Gastrocnemius medialis (tissue), 4 donors: ENCODE results near the gene FLNC. TPM values are rescaled to one million over a fixed set of nuclear protein-coding genes. Genes with fewer than 3 reads are reported as not detected.

Experiments used
- ATAC-seq, 2 donors: fragments of 150-250 bp; one replicate each; pipeline ENCODE4 v1.9.1; 2016
- DNase-seq, 2 donors: peaks; one replicate each; pipeline ENCODE4 v3.0.0-alpha.2; 2019
- H3K27ac ChIP-seq, 4 donors: fragments of 200-600 bp; sonication (generic); 1 replicate in 1 of 4; 2 replicates in 3 of 4; pipeline ENCODE4 v1.5.1; 2016 to 2018; ENCODE audit warnings: mild to moderate bottlenecking in 2 of 4, moderate library complexity in 1 of 4
- H3K27me3 ChIP-seq, 3 donors: fragments of 200-600 bp; sonication (generic) in 2 of 3; 1 replicate in 1 of 3; 2 replicates in 2 of 3; pipeline versions ENCODE4 v1.5.1 to v1.6.0; 2016 to 2019; ENCODE audit warnings: mild to moderate bottlenecking in 1 of 3, moderate library complexity in 1 of 3
- H3K36me3 ChIP-seq, 2 donors: fragments of 200-600 bp; sonication (generic) in 1 of 2; one replicate each; pipeline ENCODE4 v1.5.1; 2017 to 2018
- H3K4me1 ChIP-seq, 2 donors: fragments of 200-600 bp; sonication (generic) in 1 of 2; one replicate each; pipeline ENCODE4 v1.5.1; 2016 to 2017; ENCODE audit warnings: mild to moderate bottlenecking in 2 of 2
- H3K4me3 ChIP-seq, 4 donors: fragments of 200-600 bp; sonication (generic) in 3 of 4; 1 replicate in 1 of 4; 2 replicates in 3 of 4; pipeline ENCODE4 v1.5.1; 2016 to 2019; ENCODE audit warnings: mild to moderate bottlenecking in 2 of 4
- H3K9me3 ChIP-seq, 3 donors: fragments of 200-600 bp; sonication (generic) in 2 of 3; 1 replicate in 1 of 3; 2 replicates in 2 of 3; pipeline ENCODE4 v1.5.1; 2016 to 2019
- POLR2A ChIP-seq, 2 donors: fragments of 450-650 bp; IDR thresholded peaks; one replicate each; pipeline ENCODE4 v1.6.1; 2017; ENCODE audit warnings: antibody characterized with exemption in 2 of 2, mild to moderate bottlenecking in 2 of 2, moderate library complexity in 2 of 2
- in situ Hi-C, 4 donors: fragments of 200-750 bp; cut with MboI; loops; one replicate each; pipeline versions ENCODE4 v1.15.0 to v1.8.0; 2017; ENCODE audit warnings: low sequenced_read_pairs in 4 of 4
- intact Hi-C: fragments of 100-400 bp; cut with DNase I; formaldehyde crosslinking; loops from one replicate; pipeline ENCODE4 v1.15.1; 2023; ENCODE audit warnings: low total_unique reads
- total RNA-seq, 4 donors: library from RNA; depleted of rRNA; stranded (reverse); fragments of >200 nt; gene quantifications; one replicate each; pipeline versions ENCODE4 v1.1.0 to v1.2.3, GENCODE V29; 2016
- TF ChIP-seq, protein P1 (sequence below), 5 experiments: fragments of 450-650 bp in 3 of 5; fragments of 200-600 bp in 2 of 5; sonication (generic) in 2 of 5; IDR thresholded peaks in 4 of 5; conservative IDR thresholded peaks in 1 of 5; 1 replicate in 4 of 5; 2 replicates in 1 of 5; pipeline ENCODE4 v1.5.1; 2016 to 2019; ENCODE audit warnings: antibody characterized with exemption in 5 of 5, mild to moderate bottlenecking in 3 of 5, moderate library complexity in 3 of 5

FLNC gene
- total RNA-seq, 4 donors from 2014 or later: 1,071 to 4,398 (median 2,381) TPM

DNA sequence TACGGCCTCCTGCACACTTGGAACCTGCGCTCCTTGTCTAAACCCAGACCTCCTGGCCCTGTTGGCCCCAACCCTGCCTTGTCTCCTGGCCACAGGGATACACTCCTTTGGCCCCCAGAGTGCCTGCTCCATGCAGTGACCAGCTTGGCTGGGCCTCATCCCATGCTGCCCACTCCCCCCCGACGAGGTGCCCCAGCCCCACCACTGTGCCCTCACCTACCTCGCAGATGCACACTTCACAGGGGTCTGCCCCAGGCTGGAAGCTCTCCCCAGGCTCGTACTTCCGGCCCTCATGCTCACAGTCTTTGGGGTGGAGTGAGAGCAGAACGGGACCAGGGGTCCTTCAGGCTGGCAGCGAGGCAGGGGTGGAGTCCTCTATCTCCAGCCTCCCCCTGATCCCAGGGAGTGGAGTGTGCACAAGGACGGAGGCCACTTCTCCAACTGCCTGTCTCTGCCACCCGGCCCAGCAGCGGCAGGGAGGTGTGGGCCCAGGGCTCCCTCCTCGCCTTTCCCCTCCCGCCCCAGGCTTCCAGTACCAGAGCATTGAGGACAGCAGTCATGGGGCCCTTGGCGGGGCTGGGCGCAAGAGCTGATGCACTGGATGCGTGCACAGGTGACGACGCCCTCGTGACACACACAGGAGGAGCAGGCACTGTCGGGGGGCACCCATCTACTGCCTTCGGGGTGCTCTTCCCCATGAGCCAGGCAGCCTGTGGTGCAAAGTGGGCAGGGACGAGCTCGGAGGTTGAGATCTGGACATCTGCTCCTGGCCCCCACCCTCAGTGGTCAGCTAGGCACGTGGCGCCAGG is 54.6 kb downstream of the FLNC start:
- intact Hi-C loops (loop anchor here (5.0 to 10.0 kb wide), 3 partner anchors 147 to 360 kb away; partner anchors contain the start of gene CALU), in situ Hi-C loops (loop anchor here (10.0 to 25.0 kb wide), 5 partner anchors 90 to 422 kb away; partner anchors contain the start of genes CCDC136 (in 2 of the 4), HILPDA (in 2 of the 4) and OPN1SW (in 1 of the 4))
- Histone ChIP-seq H3K27ac (no peak overlapping the region), H3K4me3 (no peak overlapping the region), H3K27me3 (no peaks in the 10 kb centered on the region), H3K4me1 (peaks cover 0 to 5% of the 10 kb centered on the region in 2 donors), H3K9me3 (no peaks in the 10 kb centered on the region), H3K36me3 (no peaks in the 10 kb centered on the region)
- TF ChIP-seq POLR2A (IDR thresholded peaks at IDR 0.05): no peak
- TF ChIP-seq, protein P1, sequence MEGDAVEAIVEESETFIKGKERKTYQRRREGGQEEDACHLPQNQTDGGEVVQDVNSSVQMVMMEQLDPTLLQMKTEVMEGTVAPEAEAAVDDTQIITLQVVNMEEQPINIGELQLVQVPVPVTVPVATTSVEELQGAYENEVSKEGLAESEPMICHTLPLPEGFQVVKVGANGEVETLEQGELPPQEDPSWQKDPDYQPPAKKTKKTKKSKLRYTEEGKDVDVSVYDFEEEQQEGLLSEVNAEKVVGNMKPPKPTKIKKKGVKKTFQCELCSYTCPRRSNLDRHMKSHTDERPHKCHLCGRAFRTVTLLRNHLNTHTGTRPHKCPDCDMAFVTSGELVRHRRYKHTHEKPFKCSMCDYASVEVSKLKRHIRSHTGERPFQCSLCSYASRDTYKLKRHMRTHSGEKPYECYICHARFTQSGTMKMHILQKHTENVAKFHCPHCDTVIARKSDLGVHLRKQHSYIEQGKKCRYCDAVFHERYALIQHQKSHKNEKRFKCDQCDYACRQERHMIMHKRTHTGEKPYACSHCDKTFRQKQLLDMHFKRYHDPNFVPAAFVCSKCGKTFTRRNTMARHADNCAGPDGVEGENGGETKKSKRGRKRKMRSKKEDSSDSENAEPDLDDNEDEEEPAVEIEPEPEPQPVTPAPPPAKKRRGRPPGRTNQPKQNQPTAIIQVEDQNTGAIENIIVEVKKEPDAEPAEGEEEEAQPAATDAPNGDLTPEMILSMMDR (IDR thresholded peaks at IDR 0.05 in 4 of 5, conservative IDR thresholded peaks at IDR 0.05 in 1 of 5): no peak
- no peak for DNase-seq
- no peak for ATAC-seq

DNA sequence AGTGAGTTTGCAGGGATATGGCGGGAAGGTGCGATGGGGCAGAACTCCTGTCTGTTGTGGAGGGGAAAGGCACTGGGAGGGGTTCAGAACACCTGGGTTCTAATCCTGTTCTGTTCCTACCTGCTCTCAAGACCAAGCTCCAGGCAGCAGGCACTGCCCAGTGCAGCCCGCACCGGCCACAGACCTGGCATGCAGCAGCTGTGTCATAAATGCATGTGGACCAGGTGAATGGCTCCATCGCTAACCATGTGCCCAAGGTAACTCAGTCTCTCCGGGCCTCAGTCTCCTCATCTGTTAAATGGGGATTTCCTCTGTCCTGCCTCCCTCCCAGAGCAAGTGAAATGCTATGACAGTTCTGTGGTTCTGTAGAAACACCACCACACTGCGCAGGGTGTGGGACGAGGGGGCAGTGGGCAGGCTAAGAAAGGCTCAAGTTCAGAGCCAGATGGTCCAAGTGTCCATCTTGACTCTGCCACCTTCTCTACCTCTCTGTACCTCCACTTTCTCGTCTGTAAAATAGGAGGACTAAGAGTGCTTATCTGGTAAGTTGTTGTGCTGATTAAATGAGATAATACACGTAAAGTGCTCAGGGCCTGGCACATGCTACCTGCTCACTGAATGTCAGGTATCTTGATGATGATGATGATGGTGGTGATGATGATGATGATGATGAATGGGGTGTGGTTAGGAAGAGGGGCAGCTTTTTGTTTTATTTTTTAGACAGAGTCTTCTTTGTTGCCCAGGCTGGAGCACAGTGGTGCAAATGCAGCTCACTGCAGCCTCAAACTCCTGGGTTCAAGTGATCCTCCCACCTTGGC is 55.4 kb downstream of the FLNC start:
- ATAC-seq (no peak), DNase-seq (no peak)
- no peak overlapping the region for H3K27ac ChIP-seq
- in situ Hi-C loops (loop anchor here (10.0 to 25.0 kb wide), 5 partner anchors 91 to 423 kb away; partner anchors contain the start of genes CCDC136 (in 2 of the 4), HILPDA (in 2 of the 4) and OPN1SW (in 1 of the 4)), intact Hi-C loops (loop anchor here (10.0 kb wide), 1 partner anchor 361 kb away; no protein-coding TSS in a partner anchor)
- H3K4me3 ChIP-seq: no peak overlapping the region
- H3K27me3 ChIP-seq: peaks cover 4 to 6% (median 4%) of the 10 kb centered on the region in 3 donors
- TF ChIP-seq POLR2A (IDR thresholded peaks at IDR 0.05): no peak
- TF ChIP-seq, protein P1 (IDR thresholded peaks at IDR 0.05 in 4 of 5, conservative IDR thresholded peaks at IDR 0.05 in 1 of 5): no peak
- H3K36me3 ChIP-seq: no peaks in the 10 kb centered on the region
- no peaks in the 10 kb centered on the region for H3K4me1 ChIP-seq
- H3K9me3 ChIP-seq: no peaks in the 10 kb centered on the region

DNA sequence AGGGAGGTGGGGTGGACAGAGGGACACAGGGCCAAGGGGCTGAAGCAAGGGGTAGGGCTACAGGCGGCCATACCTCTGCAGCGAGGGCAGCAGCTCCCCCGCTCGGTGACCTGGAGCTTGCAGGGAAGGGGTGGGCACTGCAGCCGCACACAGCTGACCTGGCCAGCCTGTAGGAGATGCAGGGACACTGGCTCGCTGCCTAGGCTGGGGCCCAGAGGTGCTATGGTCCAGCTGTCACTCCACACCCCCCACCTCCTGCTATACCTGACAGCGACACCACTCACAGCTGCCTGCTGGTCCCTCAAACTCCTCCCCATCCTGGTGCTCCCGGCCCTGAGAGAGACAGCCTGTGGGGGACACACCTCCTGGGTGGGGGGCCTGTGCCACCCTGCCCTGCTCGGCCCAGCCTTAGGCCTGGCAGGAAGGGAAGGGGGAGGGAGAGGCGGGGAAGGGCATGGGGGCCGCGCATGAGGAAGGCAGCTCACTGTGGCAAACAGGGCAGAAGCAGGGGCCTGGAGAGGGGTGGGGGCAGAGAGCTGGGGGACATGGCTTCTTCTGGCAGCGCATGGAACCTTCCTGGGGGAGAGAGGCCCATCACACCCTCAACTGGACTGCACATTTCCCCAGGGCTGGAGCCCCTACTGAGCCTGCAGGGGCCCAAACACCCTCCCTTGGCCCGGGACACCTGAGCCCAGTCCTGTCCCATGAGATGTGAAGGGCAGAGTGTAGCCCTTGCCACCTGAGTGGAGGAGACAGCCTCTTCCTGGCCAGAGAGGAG is 56.4 kb downstream of the FLNC start:
- TF ChIP-seq POLR2A (IDR thresholded peaks at IDR 0.05): no peak
- TF ChIP-seq, protein P1 (IDR thresholded peaks at IDR 0.05 in 4 of 5, conservative IDR thresholded peaks at IDR 0.05 in 1 of 5): no peak
- intact Hi-C loops: loop anchor here (10.0 kb wide), 1 partner anchor 362 kb away; no protein-coding TSS in a partner anchor
- no peak overlapping the region for H3K27ac ChIP-seq
- H3K4me1 ChIP-seq: no peaks in the 10 kb centered on the region
- H3K4me3 ChIP-seq: no peak overlapping the region
- in situ Hi-C loops: loop anchor here (10.0 to 25.0 kb wide), 5 partner anchors 92 to 424 kb away; partner anchors contain the start of genes CCDC136 (in 2 of the 4), HILPDA (in 2 of the 4) and OPN1SW (in 1 of the 4)
- ATAC-seq: no peak
- peaks cover 10 to 15% (median 12%) of the 10 kb centered on the region in 3 donors for H3K27me3 ChIP-seq
- H3K36me3 ChIP-seq: no peaks in the 10 kb centered on the region
- no peak for DNase-seq
- H3K9me3 ChIP-seq: no peaks in the 10 kb centered on the region
